H9 (cell line): ENCODE measurements around the gene EPS15. TPM values are rescaled to one million over a fixed set of nuclear protein-coding genes. Genes with fewer than 3 reads are reported as not detected.

Source experiments
- DNase-seq: peaks from one replicate; pipeline ENCODE4 v3.0.0-alpha.2; 2017
- H2AFZ ChIP-seq: one replicate; pipeline ENCODE4 v1.6.1; 2013; ENCODE audit warnings: mild to moderate bottlenecking, low read length, control low read depth, moderate library complexity
- H2AK5ac ChIP-seq: 2 replicates; pipeline ENCODE4 v1.6.1; 2013; ENCODE audit warnings: low read length, control low read depth, mixed read lengths; ENCODE audit not compliant: insufficient read length
- H2BK120ac ChIP-seq: one replicate; pipeline ENCODE4 v1.6.1; 2013; ENCODE audit warnings: low read depth, mild to moderate bottlenecking, low read length, control low read depth, inconsistent platforms; ENCODE audit not compliant: poor library complexity, severe bottlenecking
- H2BK12ac ChIP-seq: 2 replicates; pipeline ENCODE4 v1.6.1; 2013; ENCODE audit warnings: low read length, control low read depth, mixed read lengths, low read depth; ENCODE audit not compliant: insufficient read length
- H2BK15ac ChIP-seq: 2 replicates; pipeline ENCODE4 v1.6.1; 2013; ENCODE audit warnings: low read depth, low read length, control low read depth
- H2BK20ac ChIP-seq: one replicate; pipeline ENCODE4 v1.6.1; 2013; ENCODE audit warnings: low read depth, mild to moderate bottlenecking, low read length, control low read depth, inconsistent platforms; ENCODE audit not compliant: poor library complexity, severe bottlenecking
- H2BK5ac ChIP-seq: 2 replicates; pipeline ENCODE4 v1.6.1; 2013; ENCODE audit warnings: low read length, control low read depth, mixed read lengths; ENCODE audit not compliant: insufficient read length
- H3K14ac ChIP-seq: 2 replicates; pipeline ENCODE4 v1.6.1; 2013; ENCODE audit warnings: low read length, control low read depth; ENCODE audit not compliant: insufficient read depth
- H3K18ac ChIP-seq: 2 replicates; pipeline ENCODE4 v1.6.1; 2013; ENCODE audit warnings: low read depth, mild to moderate bottlenecking, mixed read lengths, low read length, control low read depth; ENCODE audit not compliant: insufficient read length
- H3K23ac ChIP-seq: 2 replicates; pipeline ENCODE4 v1.6.1; 2013; ENCODE audit warnings: low read length, control low read depth, mixed read lengths, low read depth; ENCODE audit not compliant: insufficient read length
- H3K23me2 ChIP-seq: 2 replicates; pipeline ENCODE4 v1.6.1; 2013; ENCODE audit warnings: low read depth, mild to moderate bottlenecking, mixed read lengths, low read length, control low read depth; ENCODE audit not compliant: insufficient read length, poor library complexity, severe bottlenecking
- H3K27ac ChIP-seq: 2 replicates; pipeline ENCODE4 v1.5.1; 2013; ENCODE audit warnings: low read length, control low read depth, mixed read lengths, low read depth; ENCODE audit not compliant: insufficient read length
- H3K27me3 ChIP-seq: 2 replicates; pipeline ENCODE4 v1.6.1; 2013; ENCODE audit warnings: low read length, control low read depth, inconsistent platforms; ENCODE audit not compliant: insufficient read depth
- H3K4ac ChIP-seq: 2 replicates; pipeline ENCODE4 v1.6.1; 2013; ENCODE audit warnings: low read depth, mild to moderate bottlenecking, control low read depth, inconsistent platforms, low read length, moderate library complexity
- H3K4me1 ChIP-seq: 2 replicates; pipeline ENCODE4 v1.6.1; 2013; ENCODE audit warnings: low read length, control low read depth, inconsistent platforms; ENCODE audit not compliant: insufficient read depth
- H3K4me2 ChIP-seq: 2 replicates; pipeline ENCODE4 v1.6.1; 2013; ENCODE audit warnings: low read length, control low read depth, mixed read lengths; ENCODE audit not compliant: insufficient read length, insufficient read depth
- H3K56ac ChIP-seq: 2 replicates; pipeline ENCODE4 v1.6.1; 2013; ENCODE audit warnings: low read depth, mild to moderate bottlenecking, mixed read lengths, low read length, control low read depth; ENCODE audit not compliant: insufficient read length
- H3K79me1 ChIP-seq: 2 replicates; pipeline ENCODE4 v1.6.1; 2013; ENCODE audit warnings: low read depth, mild to moderate bottlenecking, moderate library complexity, low read length, control low read depth, inconsistent platforms; ENCODE audit not compliant: insufficient read depth, poor library complexity, severe bottlenecking
- H3K79me2 ChIP-seq: 2 replicates; pipeline ENCODE4 v1.6.1; 2013; ENCODE audit warnings: low read length, control low read depth, inconsistent platforms; ENCODE audit not compliant: insufficient read depth
- H3K9ac ChIP-seq: 2 replicates; pipeline ENCODE4 v1.6.1; 2013; ENCODE audit warnings: low read length, control low read depth, mixed read lengths; ENCODE audit not compliant: insufficient read length; ENCODE audit errors: extremely low read depth
- H3K9me3 ChIP-seq: one replicate; pipeline ENCODE4 v1.6.1; 2013; ENCODE audit warnings: low read depth, low read length, inconsistent platforms; ENCODE audit not compliant: control insufficient read depth
- H3T11ph ChIP-seq: one replicate; pipeline ENCODE4 v1.6.1; 2013; ENCODE audit warnings: mild to moderate bottlenecking, low read length, control low read depth, inconsistent platforms
- H4K20me1 ChIP-seq: one replicate; pipeline ENCODE4 v1.6.1; 2013; ENCODE audit not compliant: control insufficient read depth, insufficient read length, insufficient read depth
- H4K5ac ChIP-seq: 2 replicates; pipeline ENCODE4 v1.6.1; 2013; ENCODE audit warnings: low read depth, mild to moderate bottlenecking, mixed read lengths, low read length, control low read depth; ENCODE audit not compliant: insufficient read length
- H4K8ac ChIP-seq: replicated peaks from 2 replicates; pipeline ENCODE4 v1.6.1; 2013; ENCODE audit warnings: low read length, control low read depth, mixed read lengths, low read depth; ENCODE audit not compliant: insufficient read length
- H4K91ac ChIP-seq: 2 replicates; pipeline ENCODE4 v1.6.1; 2013; ENCODE audit warnings: low read depth, mild to moderate bottlenecking, moderate library complexity, mixed read lengths, low read length, control low read depth; ENCODE audit not compliant: insufficient read length
- H3K27ac Mint-ChIP-seq, 3 experiments: 2 replicates in 2 of 3; 3 replicates in 1 of 3; pipeline ENCODE4 v1.8.0; 2020 to 2021; ENCODE audit warnings: mixed read lengths in 3 of 3, mild to moderate bottlenecking in 1 of 3, moderate library complexity in 1 of 3
- H3K27me3 Mint-ChIP-seq: 2 replicates; pipeline ENCODE4 v1.8.0; 2021; ENCODE audit warnings: low read depth, mild to moderate bottlenecking, moderate library complexity, mixed read lengths
- H3K36me3 Mint-ChIP-seq, 3 experiments: 2 replicates in 2 of 3; 3 replicates in 1 of 3; pipeline ENCODE4 v1.8.0; 2020 to 2021; ENCODE audit warnings: low read depth in 3 of 3, mixed read lengths in 3 of 3; ENCODE audit not compliant: insufficient read depth in 1 of 3
- H3K4me1 Mint-ChIP-seq, 2 experiments: 2 replicates each; pipeline ENCODE4 v1.8.0; 2020; ENCODE audit warnings: mixed read lengths in 2 of 2
- H3K4me3 Mint-ChIP-seq, 2 experiments: 2 replicates in 1 of 2; 3 replicates in 1 of 2; pipeline ENCODE4 v1.8.0; 2020 to 2021; ENCODE audit warnings: mild to moderate bottlenecking in 2 of 2, mixed read lengths in 2 of 2, moderate library complexity in 1 of 2
- H3K9me3 Mint-ChIP-seq, 2 experiments: 2 replicates in 1 of 2; 3 replicates in 1 of 2; pipeline ENCODE4 v1.8.0; 2020; ENCODE audit warnings: mild to moderate bottlenecking in 2 of 2, mixed read lengths in 2 of 2, moderate library complexity in 1 of 2
- CTCF ChIP-seq: fragments of 200-600 bp; sonication (generic); conservative IDR thresholded peaks from 3 replicates; pipeline ENCODE4 v1.8.0; 2021; ENCODE audit warnings: antibody characterized with exemption, mild to moderate bottlenecking
- WGBS: extraction: QIAGEN DNeasy Blood & Tissue Kit; methylation state at CpG from one replicate; pipeline ENCODE4 v1.1.7; 2013; ENCODE audit warnings: missing lambda C conversion rate, low lambda C conversion rate, mixed read lengths; ENCODE audit not compliant: insufficient read length; ENCODE audit errors: extremely low coverage; 5-methylcytosine and 5-hydroxymethylcytosine counted together
- total RNA-seq: library from RNA; stranded (reverse); gene quantifications from 2 replicates; pipeline ENCODE4 v1.2.1, GENCODE V29; 2021

The EPS15 gene
- total RNA-seq, 1 experiment from 2014 or later = 44.1 TPM

GRCh38 chr1:51433269-51433971 is 85.6 kb downstream of the EPS15 start:
- no peaks in the 10 kb centered on the region for H4K20me1 ChIP-seq
- no peak overlapping the region for H3K9ac ChIP-seq
- H2AFZ ChIP-seq = no peak overlapping the region
- no peak overlapping the region for H2BK12ac ChIP-seq
- H3K79me1 ChIP-seq = no peaks in the 10 kb centered on the region
- no CpG with 5 or more reads among the region's 4 CpGs for WGBS
- no peak overlapping the region for H3T11ph ChIP-seq
- H3K79me2 ChIP-seq = no peaks in the 10 kb centered on the region
- no peak for TF ChIP-seq CTCF
- H3K4me2 ChIP-seq = no peak overlapping the region
- H3K18ac ChIP-seq = no peak overlapping the region
- H3K27me3 ChIP-seq = no peaks in the 10 kb centered on the region
- H4K91ac ChIP-seq = no peak overlapping the region
- H2BK15ac ChIP-seq = no peak overlapping the region
- H3K56ac ChIP-seq = no peak overlapping the region
- H4K5ac ChIP-seq = no peak overlapping the region
- no peak overlapping the region for H2BK20ac ChIP-seq
- H2BK5ac ChIP-seq = no peak overlapping the region
- no peak overlapping the region for H4K8ac ChIP-seq
- no peak overlapping the region for H3K23ac ChIP-seq
- peak overlapping the region in 2 of 3 experiments; percentile 28 to 70; a peak in 3 of 7 replicates for H3K27ac Mint-ChIP-seq
- H3K27ac ChIP-seq = no peak overlapping the region
- peaks cover 2 to 8% of the 10 kb centered on the region in 2 experiments; a peak in 1 of 4 replicates for H3K4me1 Mint-ChIP-seq
- H3K9me3 ChIP-seq = no peaks in the 10 kb centered on the region
- H2BK120ac ChIP-seq = no peak overlapping the region
- H3K4ac ChIP-seq = no peak overlapping the region
- H2AK5ac ChIP-seq = no peak overlapping the region
- no peaks in the 10 kb centered on the region for H3K4me1 ChIP-seq
- no peaks in the 10 kb centered on the region for H3K23me2 ChIP-seq
- H3K14ac ChIP-seq = no peak overlapping the region
- H3K27me3 Mint-ChIP-seq = no peaks in the 10 kb centered on the region
- no peak overlapping the region for H3K4me3 Mint-ChIP-seq
- no peaks in the 10 kb centered on the region for H3K9me3 Mint-ChIP-seq
- no peak for DNase-seq
- H3K36me3 Mint-ChIP-seq = peaks cover 0 to 12% (median 4%) of the 10 kb centered on the region in 3 experiments; a peak in 4 of 7 replicates
